GM12878 (cell line): Measurements from ENCODE around the gene RAC2. TPM values are rescaled to one million over a fixed set of nuclear protein-coding genes. Genes with fewer than 3 reads are reported as not detected.
A peak's percentile ranks its signal among the peaks of the same experiment; 100 is the strongest.

Experiments
- ATF7 ChIP-seq: fragments of 450-650 bp; IDR thresholded peaks from 2 replicates; pipeline ENCODE4 v1.6.1; 2016; ENCODE audit warnings: low read depth, mild to moderate bottlenecking
- BCLAF1 ChIP-seq: fragments of 450-650 bp; IDR thresholded peaks from 2 replicates; pipeline ENCODE4 v1.6.1; 2017; ENCODE audit warnings: antibody characterized with exemption, mild to moderate bottlenecking, moderate library complexity
- CBFB ChIP-seq: IDR thresholded peaks from 2 replicates; pipeline ENCODE4 v1.6.1; 2016; ENCODE audit warnings: antibody characterized with exemption, low read depth
- CHD2 ChIP-seq: IDR thresholded peaks from 2 replicates; pipeline ENCODE4 v1.6.1; 2011; ENCODE audit warnings: low read depth, low read length, improper control_type of control experiment, borderline replicate concordance
- GABPA ChIP-seq: IDR thresholded peaks from 2 replicates; pipeline ENCODE4 v1.6.1; 2014; ENCODE audit warnings: antibody characterized with exemption, low read depth, mild to moderate bottlenecking, inconsistent platforms
- HDAC2 ChIP-seq: fragments of 200-600 bp; sonication (generic); IDR thresholded peaks from 2 replicates; pipeline ENCODE4 v1.6.1; 2017
- HDAC6 ChIP-seq: fragments of 200-600 bp; sonication (generic); IDR thresholded peaks from one replicate; pipeline ENCODE4 v1.8.0; 2017; ENCODE audit warnings: antibody characterized with exemption; ENCODE audit not compliant: unreplicated experiment
- JUND ChIP-seq: IDR thresholded peaks from 2 replicates; pipeline ENCODE4 v1.6.1; 2012; ENCODE audit warnings: low read depth, mild to moderate bottlenecking, low read length, improper control_type of control experiment, moderate library complexity
- KDM1A ChIP-seq: fragments of 200-600 bp; sonication (generic); IDR thresholded peaks from 2 replicates; pipeline ENCODE4 v1.6.1; 2016; ENCODE audit warnings: borderline replicate concordance
- KLF5 ChIP-seq: fragments of 450-650 bp; IDR thresholded peaks from 2 replicates; pipeline ENCODE4 v1.6.1; 2014; ENCODE audit warnings: mild to moderate bottlenecking; ENCODE audit not compliant: partially characterized antibody
- LARP7 ChIP-seq: fragments of 450-650 bp; IDR thresholded peaks from 2 replicates; pipeline ENCODE4 v1.6.1; 2017; ENCODE audit warnings: mild to moderate bottlenecking
- MAX ChIP-seq: IDR thresholded peaks from 2 replicates; pipeline ENCODE4 v1.6.1; 2012; ENCODE audit warnings: low read depth, low read length, improper control_type of control experiment
- MTA2 ChIP-seq: fragments of 450-650 bp; IDR thresholded peaks from 2 replicates; pipeline ENCODE4 v1.6.1; 2016; ENCODE audit warnings: low read depth, mild to moderate bottlenecking, moderate library complexity
- NBN ChIP-seq: fragments of 450-650 bp; IDR thresholded peaks from 2 replicates; pipeline ENCODE4 v1.6.1; 2016
- NFXL1 ChIP-seq: fragments of 450-650 bp; IDR thresholded peaks from 2 replicates; pipeline ENCODE4 v1.6.1; 2017; ENCODE audit warnings: antibody characterized with exemption, mild to moderate bottlenecking, borderline replicate concordance
- NRF1 ChIP-seq: conservative IDR thresholded peaks from 2 replicates; pipeline ENCODE4 v1.6.1; 2011; ENCODE audit warnings: mild to moderate bottlenecking, low read depth, low read length, improper control_type of control experiment
- POLR2AphosphoS5 ChIP-seq: IDR thresholded peaks from 2 replicates; pipeline ENCODE4 v1.6.1; 2011; ENCODE audit warnings: mild to moderate bottlenecking, low read length, inconsistent platforms
- RAD21 ChIP-seq: IDR thresholded peaks from 2 replicates; pipeline ENCODE4 v1.6.1; 2011; ENCODE audit warnings: mild to moderate bottlenecking, low read depth, low read length, moderate library complexity; ENCODE audit not compliant: insufficient read depth
- SMAD5 ChIP-seq: IDR thresholded peaks from 2 replicates; pipeline ENCODE4 v1.6.1; 2016; ENCODE audit warnings: antibody characterized with exemption, low read depth
- SMARCA5 ChIP-seq: fragments of 450-650 bp; IDR thresholded peaks from 2 replicates; pipeline ENCODE4 v1.6.1; 2017; ENCODE audit warnings: mild to moderate bottlenecking
- SP1 ChIP-seq: IDR thresholded peaks from one replicate; pipeline ENCODE4 v1.6.1; 2011; ENCODE audit warnings: low read depth, low read length
- SREBF2 ChIP-seq: IDR thresholded peaks from 2 replicates; pipeline ENCODE4 v1.6.1; 2012; ENCODE audit warnings: mild to moderate bottlenecking, low read length
- TBL1XR1 ChIP-seq: IDR thresholded peaks from 2 replicates; pipeline ENCODE4 v1.6.1; 2012; ENCODE audit warnings: low read depth, low read length, improper control_type of control experiment
- TCF12 ChIP-seq: IDR thresholded peaks from 2 replicates; pipeline ENCODE4 v1.6.1; 2011; ENCODE audit warnings: low read depth, mild to moderate bottlenecking, low read length
- ZNF217 ChIP-seq: fragments of 450-650 bp; IDR thresholded peaks from 2 replicates; pipeline ENCODE4 v1.6.1; 2017; ENCODE audit warnings: antibody characterized with exemption, mild to moderate bottlenecking
- ZZZ3 ChIP-seq: IDR thresholded peaks from 2 replicates; pipeline ENCODE4 v1.6.1; 2011; ENCODE audit warnings: low read depth; ENCODE audit not compliant: control insufficient read depth, insufficient read length
- polyA plus RNA-seq, 11 experiments: library from polyadenylated mRNA; depleted of rRNA in 4 of 11; unstranded in 6 of 11; stranded (reverse) in 5 of 11; fragments of >200 nt; fragmentation: Nextera tagmentation in 4 of 11; fragmentation: Illumina TruSeq in 1 of 11; extraction: Ambion mirVana in 4 of 11; extraction: Trizol in 1 of 11; gene quantifications; 1 replicate in 1 of 11; 2 replicates in 10 of 11; pipeline versions ENCODE4 v1.2.1 to v1.2.3, GENCODE V29; 2011 to 2016; ENCODE audit warnings: inconsistent platforms in 2 of 11, missing spikeins in 2 of 11, low read depth in 1 of 11
- total RNA-seq, 4 experiments: library from RNA; depleted of rRNA in 3 of 4; stranded (reverse); fragments of >200 nt in 3 of 4; fragmentation: Illumina TruSeq in 1 of 4; extraction: Trizol in 1 of 4; gene quantifications; 2 replicates each; pipeline versions ENCODE4 v1.2.1 to v1.2.3, GENCODE V29; 2013 to 2021
- TF ChIP-seq, protein P1 (sequence below): fragments of 450-650 bp; IDR thresholded peaks from 2 replicates; pipeline ENCODE4 v1.6.1; 2017; ENCODE audit warnings: mild to moderate bottlenecking, moderate library complexity

RAC2 gene
- total and polyA plus RNA-seq, 10 of the 15 experiments (the other 5 are each of a cell fraction or from before 2014, with no cell fraction given), result 102 to 386 (median 304) TPM

- no peak for TF ChIP-seq ZZZ3
- 0 out of 2 replicates have a peak, but pooled peaks have one; percentile 17 for TF ChIP-seq TBL1XR1
- TF ChIP-seq CBFB, result 0 out of 2 replicates have a peak, but pooled peaks have one; percentile 44
- peak; percentile 90 for TF ChIP-seq POLR2AphosphoS5
- no peak for TF ChIP-seq NFXL1
- no peak for TF ChIP-seq RAD21
- TF ChIP-seq KLF5, result no peak
- peak; percentile 55 for TF ChIP-seq MTA2
- no peak for TF ChIP-seq SREBF2
- TF ChIP-seq JUND, result no peak
- 0 out of 2 replicates have a peak, but pooled peaks have one; percentile 39 for TF ChIP-seq ATF7
- no peak for TF ChIP-seq CHD2
- peak; percentile 89 for TF ChIP-seq SMAD5
- TF ChIP-seq, protein P1, sequence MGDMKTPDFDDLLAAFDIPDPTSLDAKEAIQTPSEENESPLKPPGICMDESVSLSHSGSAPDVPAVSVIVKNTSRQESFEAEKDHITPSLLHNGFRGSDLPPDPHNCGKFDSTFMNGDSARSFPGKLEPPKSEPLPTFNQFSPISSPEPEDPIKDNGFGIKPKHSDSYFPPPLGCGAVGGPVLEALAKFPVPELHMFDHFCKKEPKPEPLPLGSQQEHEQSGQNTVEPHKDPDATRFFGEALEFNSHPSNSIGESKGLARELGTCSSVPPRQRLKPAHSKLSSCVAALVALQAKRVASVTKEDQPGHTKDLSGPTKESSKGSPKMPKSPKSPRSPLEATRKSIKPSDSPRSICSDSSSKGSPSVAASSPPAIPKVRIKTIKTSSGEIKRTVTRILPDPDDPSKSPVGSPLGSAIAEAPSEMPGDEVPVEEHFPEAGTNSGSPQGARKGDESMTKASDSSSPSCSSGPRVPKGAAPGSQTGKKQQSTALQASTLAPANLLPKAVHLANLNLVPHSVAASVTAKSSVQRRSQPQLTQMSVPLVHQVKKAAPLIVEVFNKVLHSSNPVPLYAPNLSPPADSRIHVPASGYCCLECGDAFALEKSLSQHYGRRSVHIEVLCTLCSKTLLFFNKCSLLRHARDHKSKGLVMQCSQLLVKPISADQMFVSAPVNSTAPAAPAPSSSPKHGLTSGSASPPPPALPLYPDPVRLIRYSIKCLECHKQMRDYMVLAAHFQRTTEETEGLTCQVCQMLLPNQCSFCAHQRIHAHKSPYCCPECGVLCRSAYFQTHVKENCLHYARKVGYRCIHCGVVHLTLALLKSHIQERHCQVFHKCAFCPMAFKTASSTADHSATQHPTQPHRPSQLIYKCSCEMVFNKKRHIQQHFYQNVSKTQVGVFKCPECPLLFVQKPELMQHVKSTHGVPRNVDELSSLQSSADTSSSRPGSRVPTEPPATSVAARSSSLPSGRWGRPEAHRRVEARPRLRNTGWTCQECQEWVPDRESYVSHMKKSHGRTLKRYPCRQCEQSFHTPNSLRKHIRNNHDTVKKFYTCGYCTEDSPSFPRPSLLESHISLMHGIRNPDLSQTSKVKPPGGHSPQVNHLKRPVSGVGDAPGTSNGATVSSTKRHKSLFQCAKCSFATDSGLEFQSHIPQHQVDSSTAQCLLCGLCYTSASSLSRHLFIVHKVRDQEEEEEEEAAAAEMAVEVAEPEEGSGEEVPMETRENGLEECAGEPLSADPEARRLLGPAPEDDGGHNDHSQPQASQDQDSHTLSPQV, result no peak
- no peak for TF ChIP-seq BCLAF1
- no peak for TF ChIP-seq GABPA
- TF ChIP-seq HDAC6, result no peak
- TF ChIP-seq NRF1, result no peak
- peak; percentile 86; the same call in 1 of the 2 replicates for TF ChIP-seq NBN
- no peak for TF ChIP-seq SP1
- TF ChIP-seq KDM1A, result no peak
- no peak for TF ChIP-seq ZNF217
- TF ChIP-seq SMARCA5, result peak; percentile 30
- peak; percentile 92 for TF ChIP-seq TCF12
- TF ChIP-seq HDAC2, result no peak
- peak; percentile 69 for TF ChIP-seq LARP7
- TF ChIP-seq MAX, result no peak; the same call in 1 of the 2 replicates
Observed at GRCh38 chr22:37244114-37244921, at the start of gene RAC2 (continued).
